ENCODE measurements around the gene NINL.
"Not testable (repeated sequence)": the region's sequence is repeated elsewhere in the genome, so short reads cannot be mapped to it uniquely, and the experiment has no call there.

Gene NINL

DNA sequence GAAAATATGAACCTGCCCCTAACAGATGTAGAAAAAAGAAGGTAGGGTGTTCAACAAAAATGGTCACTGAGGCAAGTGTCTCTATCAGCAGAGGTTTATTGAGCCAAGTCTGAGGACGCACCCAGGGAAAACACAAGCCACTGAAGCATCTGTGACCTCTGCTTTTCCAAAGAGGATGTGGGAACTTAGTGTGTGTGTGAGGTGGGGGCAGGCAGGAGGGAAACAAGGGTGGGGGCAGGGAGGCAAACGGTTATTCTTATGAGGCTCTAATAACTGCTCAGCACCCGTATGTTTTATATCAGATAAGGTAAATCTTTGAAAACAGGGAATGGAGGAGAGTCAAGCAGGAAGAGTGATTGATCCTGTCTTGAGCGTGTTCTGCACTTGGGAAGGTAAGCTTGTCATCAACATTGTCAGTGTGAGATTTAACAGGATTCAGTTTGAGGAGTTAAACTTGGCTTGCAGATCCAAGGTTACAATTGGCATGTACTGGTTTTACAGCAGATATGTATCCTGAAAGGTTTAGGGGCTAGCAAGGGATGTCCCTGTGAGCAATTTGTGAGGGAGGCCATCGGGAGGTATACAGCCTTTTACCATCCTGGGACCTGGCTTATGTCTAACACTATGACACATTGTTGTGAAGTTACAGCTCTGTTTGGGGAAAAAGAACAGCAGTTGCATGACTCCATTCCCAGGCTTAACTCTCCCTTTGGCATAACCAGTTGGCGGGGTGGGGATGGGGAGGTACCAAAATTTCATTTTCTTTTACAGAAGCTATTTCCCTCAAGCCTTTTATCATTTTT lies 33.7 kb downstream of the NINL start:
- no peak for DNase-seq

DNA sequence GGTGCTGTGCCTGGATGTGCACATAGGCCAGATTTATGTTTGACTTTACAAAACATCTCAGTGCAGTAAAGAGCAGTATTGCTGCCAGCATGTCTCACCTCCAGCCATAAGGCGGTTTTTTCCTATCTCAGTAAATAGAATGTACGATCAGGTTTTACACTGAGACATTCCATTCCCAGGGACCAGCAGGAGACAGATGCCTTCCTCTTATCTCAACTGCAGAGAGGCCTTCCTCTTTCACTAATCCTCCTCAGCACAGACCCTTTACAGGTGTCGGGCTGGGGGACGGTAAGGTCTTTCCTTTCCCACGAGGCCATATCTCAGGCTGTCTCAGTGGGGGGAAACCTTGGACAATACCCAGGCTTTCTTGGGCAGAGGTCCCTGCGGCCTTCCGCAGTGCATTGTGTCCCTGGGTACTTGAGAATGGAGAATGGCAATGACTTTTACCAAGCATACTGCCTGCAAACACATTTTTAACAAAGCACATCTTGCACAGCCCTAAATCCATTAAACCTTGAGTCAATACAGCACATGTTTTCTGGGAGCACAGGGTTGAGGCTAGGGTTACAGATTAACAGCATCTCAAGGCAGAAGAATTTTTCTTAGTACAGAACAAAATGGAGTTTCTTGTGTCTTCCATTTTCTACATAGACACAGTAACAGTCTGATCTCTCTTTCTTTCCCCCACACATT lies 34.5 kb downstream of the NINL start:
- not testable (repeated sequence) for DNase-seq

DNA sequence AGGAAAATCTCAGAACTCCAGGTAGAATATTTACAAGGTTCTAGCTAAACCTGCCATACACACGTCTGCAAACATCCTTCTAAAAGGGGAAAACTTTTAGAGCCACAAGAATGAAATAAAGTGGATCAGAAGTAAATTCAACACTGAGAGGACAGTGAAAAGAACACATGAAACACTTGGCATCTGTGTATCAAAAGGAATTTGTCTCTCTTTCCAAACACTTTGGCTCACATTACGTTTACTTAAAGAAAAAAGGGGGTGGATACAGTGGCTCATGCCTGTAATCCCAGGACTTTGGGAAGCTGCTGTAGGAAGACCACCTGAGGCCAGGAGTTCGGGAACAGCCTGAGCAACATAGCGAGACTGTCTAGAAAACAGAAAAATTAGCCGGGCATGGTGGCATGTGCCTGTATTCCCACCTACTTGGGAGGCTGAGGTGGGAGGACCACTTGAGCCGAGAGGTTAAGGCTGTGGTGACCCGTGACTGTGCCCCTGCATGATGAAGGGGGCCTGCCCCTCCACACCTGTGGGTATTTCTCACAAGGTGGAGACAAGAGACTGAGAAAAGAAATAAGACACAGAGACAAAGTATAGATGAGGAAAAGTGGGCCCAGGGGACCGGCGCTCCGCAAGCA lies 35.4 kb downstream of the NINL start:
- no peak for DNase-seq

DNA sequence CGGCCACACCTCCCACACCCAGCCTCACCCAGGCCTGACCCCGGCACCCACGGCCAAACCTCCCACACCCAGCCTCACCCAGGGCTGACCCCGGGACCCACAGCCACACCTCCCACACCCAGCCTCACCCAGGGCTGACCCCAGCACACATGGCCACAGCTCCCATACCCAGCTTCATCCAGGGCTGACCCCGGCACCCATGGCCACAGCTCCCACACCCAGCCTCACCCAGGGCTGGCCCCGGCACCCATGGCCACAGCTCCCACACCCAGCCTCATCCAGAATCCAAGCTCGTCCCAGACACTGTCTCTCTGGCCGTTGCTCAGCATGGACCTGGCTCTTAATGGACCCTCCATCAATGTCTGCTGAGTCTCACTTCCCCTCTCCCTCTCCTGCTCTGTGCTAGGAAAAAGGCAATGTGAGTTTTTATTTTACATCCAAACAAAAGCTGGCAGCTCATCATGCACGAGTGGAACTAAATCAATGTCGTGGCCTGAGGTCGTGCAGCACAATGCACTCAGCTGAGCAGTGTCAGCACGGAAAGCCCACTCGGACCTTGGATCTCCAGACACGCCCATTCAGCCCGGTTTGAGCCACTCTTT lies 36.1 kb downstream of the NINL start:
- no peak for DNase-seq

DNA sequence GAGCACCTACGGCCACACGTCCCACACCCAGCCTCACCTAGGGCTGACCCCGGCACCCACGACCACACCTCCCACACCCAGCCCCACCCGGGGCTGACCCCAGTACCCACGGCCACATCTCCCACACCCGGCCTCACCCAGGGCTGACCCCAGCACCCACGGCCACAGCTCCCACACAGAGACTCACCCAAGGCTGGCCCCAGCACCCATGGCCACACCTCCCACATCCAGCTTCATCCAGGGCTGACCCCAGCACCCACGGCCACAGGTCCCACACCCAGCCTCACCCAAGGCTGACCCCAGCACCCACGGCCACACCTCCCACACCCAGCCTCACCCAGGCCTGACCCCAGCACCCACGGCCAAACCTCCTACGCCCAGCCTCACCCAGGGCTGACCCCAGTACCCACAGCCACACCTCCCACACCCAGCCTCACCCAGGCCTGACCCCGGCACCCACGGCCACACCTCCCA lies 36.7 kb downstream of the NINL start:
- DNase-seq: no peak

DNA sequence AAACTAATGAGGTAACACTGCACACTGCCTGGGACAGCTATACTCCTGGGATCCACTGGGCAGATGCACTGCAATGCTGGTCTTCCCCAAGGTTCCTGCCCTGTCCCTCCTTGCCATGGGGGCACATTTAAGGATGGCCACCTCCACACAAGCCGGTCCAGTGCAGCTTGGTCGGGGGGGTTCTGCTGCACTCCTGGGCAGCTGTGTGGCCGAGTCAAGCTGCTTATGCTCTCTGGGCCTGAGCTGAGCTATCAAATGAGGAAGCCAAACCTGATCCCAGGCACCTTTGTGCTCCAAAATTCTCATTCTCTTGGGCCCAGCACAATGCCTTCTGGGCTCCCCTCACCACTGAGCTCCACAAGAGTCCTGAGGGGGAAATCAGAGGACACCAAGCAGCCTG lies 37.3 kb downstream of the NINL start:
- no peak for DNase-seq

DNA sequence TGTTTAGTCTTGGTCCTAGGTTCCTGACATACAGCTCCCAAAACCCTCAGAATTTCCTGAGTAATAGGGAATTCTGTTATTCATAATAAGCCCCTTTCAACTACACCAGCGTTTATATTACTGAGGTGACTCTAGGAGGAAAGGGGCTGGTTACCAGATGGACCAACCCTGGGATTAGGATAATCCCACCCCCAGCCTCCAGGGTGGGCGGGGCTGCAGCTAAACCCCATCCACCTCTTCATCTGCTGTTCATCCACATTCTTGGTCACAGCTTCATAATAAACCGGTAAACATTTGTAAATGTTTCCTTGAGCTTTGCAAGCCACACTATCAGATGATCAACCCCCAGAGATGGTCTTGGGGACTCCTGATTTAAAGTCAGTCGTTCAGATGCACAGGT lies 38.3 kb downstream of the NINL start:
- DNase-seq: no peak

DNA sequence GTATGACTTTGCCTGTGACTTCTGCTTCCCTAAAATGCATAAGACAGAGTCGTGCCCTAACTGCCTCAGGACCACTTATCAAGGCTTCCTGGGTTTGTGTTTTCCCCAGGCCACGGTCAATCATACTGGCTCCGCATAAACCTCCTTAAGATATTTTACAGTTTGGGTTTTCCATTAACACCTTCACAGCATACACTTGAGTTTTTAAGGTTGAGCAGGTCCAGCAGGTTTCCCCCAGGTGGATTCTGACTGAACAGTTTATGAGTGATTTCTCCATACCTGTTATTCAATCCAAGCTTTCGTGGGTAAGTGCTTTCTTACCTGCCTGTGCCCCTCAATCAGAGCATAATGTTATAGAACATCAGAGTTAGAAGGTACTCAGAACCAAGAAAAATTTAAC lies 39.3 kb downstream of the NINL start:
- DNase-seq: no peak

DNA sequence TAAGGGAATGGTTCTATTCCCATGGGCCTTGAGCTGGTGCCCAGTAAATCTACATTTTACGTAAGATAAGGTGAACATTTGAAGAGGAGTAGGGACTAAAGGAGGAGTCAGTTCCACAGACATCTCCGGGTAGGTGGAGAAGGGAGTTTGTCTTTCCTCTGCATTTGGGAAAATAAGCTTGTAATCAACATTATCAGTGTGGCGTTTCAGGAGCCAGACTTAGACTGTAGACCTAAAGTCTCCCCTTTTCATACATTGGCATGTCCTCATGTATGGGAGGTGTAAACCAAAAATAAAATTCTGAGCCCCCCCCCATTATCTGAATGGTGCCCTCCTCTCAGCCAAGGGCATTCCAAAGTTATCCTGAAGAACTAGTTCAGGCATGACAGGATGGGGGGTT lies 40.2 kb downstream of the NINL start:
- DNase-seq: no peak

DNA sequence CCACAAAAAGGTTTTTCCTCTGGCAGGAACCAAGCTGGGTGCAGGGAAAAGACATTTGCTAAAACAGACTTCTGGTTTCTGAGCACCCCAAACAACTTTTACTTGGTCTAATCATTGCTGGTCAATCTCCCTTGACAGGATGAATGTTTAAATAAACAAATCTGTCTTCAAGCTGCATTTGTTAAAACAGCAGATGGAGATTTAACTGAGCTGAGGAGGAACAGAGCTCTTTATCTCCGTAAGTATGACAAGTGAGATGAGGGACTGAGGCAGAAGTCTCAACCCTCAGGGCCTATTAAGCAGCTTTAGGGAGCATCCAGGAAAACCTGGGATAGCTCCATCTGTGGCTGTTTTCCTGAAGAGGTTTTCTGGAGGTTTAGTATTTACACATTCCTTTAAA lies 40.6 kb downstream of the NINL start:
- DNase-seq: no peak

DNA sequence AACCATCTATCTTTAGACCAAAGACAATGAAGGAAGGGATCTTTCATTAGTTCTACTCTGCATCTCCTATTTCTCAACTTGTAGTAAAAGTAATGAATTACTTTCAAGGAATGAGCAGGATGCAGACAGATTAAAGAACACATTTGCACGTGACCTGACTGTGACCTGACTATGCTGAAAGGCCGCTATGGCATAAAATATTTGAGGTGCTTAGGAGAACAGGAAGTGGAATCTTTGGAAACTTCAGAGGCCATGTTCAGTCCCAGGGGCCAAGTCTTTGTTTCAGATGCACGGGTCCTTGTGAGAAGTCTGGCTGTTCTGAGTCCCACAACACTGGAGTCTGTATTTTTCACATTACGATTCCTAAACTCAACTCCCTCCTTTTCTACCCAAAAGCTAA lies 41.0 kb downstream of the NINL start:
- no peak for DNase-seq

DNA sequence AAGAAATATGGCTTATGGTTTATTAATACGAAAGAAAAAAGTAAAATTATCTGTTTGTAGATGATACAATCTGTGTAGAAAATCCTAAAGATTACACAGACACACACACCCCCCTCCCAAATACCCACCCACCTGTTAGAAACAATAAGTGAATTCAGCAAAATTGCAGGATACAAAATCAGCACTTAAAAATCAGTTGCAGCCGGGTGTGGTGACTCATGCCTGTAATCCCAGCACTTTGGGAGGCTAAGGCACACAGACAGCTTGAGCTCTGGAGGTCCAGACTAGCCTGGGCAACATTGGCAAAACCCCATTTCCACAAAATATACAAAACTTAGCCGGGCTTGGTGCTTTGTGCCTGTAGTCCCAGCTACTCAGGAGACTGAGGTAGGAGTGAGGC lies 42.3 kb downstream of the NINL start:
- DNase-seq: no peak

DNA sequence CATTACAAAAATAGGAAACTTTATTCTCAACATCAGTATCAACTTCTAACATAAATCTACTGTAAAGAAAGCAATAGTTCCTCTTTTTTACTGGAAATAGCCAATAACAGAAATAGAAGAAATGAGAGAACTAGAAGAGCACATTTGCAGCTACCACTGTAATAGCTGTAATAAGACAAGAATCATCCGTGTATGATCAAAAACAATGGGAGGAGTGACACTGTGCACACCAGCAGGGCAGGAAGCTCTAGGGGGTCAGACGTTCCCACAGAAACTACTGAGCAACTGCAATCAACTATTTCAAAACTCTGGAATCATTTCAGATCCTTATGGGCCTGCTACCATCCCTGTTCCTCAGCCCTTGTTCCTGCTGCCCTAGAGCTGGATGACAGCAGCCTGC lies 43.7 kb downstream of the NINL start:
- DNase-seq: peak; percentile 15 to 33 (median 30)

DNA sequence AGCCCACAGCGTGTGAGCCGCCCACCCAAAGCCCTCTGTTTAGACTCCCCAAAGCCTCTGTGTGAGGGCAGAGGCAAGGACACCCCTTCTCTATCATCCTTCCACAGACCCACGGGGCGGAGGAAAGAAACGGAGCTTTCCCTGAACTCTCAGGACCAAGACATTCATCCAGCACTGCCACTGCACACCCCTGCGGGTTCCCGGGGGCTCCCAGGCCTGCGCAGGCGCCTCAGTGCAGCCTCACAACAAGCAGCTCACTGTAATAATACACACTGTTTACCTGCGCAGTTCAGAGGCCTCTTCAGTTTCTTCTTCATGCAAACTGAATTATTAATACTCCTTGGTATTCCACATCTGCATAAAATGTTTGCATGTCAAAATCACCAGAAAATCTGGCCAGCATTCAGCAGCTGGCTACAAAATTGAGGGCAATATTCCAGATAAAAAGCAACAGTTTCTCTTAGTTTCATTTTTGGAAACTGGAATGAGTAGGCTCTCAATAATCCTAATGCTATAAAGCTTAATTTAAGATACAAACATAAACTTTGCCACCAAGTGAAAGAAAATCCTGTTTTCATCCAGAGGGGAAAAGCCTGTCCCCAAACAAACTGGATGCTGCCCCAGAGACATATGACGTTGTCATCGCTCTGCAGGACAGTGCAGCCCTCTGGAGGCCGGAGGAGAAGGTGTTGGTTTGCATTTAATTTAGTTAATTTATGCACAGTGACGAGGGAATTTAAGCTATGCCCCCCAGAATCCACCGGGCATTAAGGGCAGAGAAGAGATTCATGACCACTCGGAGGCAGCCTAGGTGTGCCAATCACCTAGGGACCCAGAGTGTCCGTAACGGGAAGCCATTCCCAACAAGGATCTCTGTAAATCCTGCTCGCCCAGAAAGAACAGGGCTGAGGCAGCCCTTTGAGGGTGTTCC lies 45.3 kb downstream of the NINL start:
- no peak for DNase-seq

DNA sequence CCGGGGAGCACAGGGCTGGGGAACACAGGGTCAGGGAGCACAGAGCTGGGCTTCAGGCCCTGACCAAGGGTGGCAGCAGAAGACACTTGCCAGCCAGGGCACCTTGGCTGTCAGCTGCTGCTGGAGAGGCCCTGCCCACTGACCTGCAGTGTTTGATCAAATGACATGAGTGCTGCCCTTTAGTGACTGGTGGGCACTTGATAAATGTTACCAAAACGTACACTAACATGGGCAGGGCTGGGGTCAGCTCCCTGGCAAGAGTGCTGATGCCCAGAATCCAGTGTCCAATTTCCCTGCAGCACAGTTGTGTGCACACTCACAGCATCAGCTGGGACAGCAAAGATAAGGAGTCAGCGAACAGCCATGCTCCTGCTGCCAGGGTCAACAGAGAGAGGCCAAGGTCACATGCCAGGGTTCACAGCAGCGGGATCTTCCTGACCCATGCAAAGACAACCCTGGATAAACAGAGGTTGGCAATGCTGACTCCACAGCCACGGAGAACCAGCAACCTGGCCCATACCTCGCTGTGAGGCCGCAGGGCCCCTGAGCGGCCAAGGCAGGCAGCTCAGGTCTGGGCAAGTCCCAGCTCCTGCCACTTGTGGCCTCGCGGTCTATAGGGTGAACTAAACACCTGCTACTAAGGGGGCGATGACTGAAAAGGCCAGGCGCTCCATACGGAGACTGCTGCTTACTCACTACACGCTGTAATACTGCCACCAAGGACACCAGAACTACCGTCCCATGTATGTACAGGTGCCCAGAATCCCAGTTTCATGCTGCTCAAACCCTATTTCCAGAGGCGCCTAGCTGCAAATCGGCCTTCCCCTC lies 46.3 kb downstream of the NINL start:
- DNase-seq: no peak

DNA sequence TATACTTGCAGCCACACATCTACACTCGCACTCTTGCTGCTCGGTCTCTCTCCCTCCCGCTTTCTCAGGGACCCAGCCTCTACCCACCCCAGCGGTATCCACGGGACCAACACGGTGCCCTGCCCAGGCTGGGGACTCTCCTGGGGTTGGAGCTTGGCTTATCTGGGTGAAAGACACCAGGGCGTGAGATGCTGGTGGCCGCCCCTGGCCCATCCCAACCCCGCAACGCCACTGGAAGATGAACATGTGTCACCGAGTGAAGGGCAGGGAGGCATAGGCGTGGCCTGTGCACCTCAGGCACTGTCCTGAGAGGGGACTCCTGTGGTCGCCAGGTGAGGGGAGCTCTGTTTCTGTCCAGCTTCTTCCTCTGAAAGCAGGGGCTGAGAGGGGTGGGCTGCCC lies 47.4 kb downstream of the NINL start:
- no peak for DNase-seq

DNA sequence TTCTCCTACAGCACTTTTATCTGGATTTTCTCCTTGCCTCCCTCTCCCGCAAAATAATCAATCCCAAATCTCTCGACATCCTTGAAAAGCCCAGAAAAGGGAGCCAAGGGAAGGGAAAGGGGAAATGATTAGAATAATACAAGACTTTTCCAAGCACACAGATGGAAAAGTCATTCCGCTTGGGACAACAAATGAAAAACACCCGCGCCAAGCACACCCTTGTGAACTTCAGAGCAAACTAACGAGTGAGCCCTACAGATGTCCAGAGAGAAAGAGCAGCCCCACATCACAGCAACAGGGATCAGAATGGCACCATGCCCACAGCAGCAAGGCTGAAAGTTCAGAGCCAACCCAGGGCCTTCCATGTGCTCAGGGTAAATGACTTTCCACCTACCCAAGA lies 49.6 kb downstream of the NINL start:
- DNase-seq: no peak

DNA sequence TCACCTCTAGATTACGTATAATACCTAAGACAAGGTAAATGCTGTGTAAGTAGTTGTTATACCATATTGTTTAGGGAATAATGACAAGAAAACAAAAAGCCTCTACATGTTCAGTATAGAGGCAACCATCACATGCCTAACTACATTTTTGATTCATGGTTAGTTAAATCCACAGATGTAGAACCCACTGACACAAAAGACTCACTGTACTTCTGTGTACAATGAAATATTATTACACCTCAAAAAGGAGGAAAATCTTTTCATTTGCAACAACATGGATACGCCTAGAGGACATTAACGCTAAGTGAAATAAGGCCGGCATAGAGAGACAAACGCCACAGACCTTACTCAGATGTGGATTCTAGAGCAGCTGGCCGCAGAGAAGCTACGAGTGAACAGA lies 50.5 kb downstream of the NINL start:
- DNase-seq: no peak

DNA sequence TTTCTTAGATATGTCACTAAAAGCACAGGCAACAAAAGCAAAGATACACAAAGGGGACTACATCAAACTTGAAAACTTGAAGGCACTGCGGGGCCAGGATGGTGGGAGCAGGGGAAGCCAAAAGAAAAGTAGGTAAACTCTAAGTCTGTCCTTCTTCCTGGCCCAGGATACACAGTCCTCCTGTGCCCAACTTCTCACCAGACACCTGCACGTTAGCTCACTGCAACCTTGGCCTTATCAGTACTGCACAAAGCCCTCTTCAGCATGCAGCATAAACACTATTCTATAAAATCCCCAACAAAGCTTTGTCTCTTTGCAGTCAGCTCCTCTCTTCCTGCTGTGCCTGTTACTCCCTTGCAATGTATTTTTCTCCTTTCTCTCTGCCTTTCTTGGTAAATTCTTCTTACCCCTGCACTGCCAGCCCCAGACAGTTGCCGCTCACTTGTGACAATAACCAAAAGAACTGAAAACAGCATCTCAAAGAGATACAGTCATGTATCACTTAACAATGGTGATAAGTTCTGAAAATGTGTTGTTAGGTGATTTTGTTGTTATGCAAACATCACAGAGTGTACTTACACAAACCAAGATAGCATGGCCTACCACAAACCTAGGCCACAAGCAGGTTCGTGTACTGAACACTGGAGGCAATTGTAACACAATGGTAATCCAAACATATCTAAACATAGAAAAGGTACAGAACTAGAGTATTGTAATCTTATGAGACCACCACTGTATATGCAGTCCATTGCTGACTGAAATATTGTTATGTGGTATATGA lies 51.2 kb downstream of the NINL start:
- no peak for DNase-seq

DNA sequence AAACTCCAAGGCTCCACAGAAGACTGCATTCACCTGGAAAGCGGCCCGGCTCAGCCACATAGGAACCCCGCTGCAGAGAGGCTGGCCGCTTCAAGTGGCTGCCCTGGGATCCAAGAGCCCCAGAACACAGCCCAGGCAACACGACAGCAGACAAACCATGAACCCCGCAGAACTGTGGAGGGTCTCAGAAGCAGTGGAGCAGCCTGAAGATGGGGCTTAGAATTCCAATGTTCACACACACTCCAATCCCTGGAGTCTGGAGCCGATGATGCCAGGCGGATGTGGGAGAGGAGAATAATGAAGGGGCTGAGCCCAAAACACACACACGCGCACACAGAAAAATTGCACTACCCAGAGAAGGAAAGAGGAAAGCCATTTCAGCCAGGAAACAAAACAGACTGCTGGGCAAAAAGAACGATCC lies 52.4 kb downstream of the NINL start:
- no peak for DNase-seq
